Measurements from ENCODE around the gene VDAC2.

VDAC2 gene

GRCh38 chr10:75223507-75223906 is 12.9 kb downstream of the VDAC2 start:
- TF ChIP-seq CREB5 (CRISPR knock-in tag; IDR thresholded peaks at IDR 0.05; ENCODE audit: low read depth), result no peak
- no peak for TF ChIP-seq ZNF8 (CRISPR knock-in tag; IDR thresholded peaks at IDR 0.05)
- no peak for TF ChIP-seq BACH2 (CRISPR knock-in tag; IDR thresholded peaks at IDR 0.05; ENCODE audit: borderline replicate concordance)
- TF ChIP-seq ZFP3 (CRISPR knock-in tag; IDR thresholded peaks at IDR 0.05), result no peak
- no peak for TF ChIP-seq CSDC2 (CRISPR knock-in tag; IDR thresholded peaks at IDR 0.05)
- no peak for TF ChIP-seq GLIS3 (CRISPR knock-in tag; IDR thresholded peaks at IDR 0.05)
- TF ChIP-seq ZC3H10 (CRISPR knock-in tag; IDR thresholded peaks at IDR 0.05), result no peak
- no peak for TF ChIP-seq POU6F1 (CRISPR knock-in tag; IDR thresholded peaks at IDR 0.05; ENCODE audit: borderline replicate concordance, low read depth)
- no peak for TF ChIP-seq ZNF565 (CRISPR knock-in tag; conservative IDR thresholded peaks at IDR 0.05; ENCODE audit: low read depth)

GRCh38 chr10:75226095-75226494 is 15.5 kb downstream of the VDAC2 start:
- TF ChIP-seq GLIS3 (CRISPR knock-in tag; IDR thresholded peaks at IDR 0.05), result no peak
- no peak for TF ChIP-seq TCF4 (CRISPR knock-in tag; IDR thresholded peaks at IDR 0.05; ENCODE audit: borderline replicate concordance)
- no peak for TF ChIP-seq BACH2 (CRISPR knock-in tag; IDR thresholded peaks at IDR 0.05; ENCODE audit: borderline replicate concordance)
- TF ChIP-seq POU6F1 (CRISPR knock-in tag; IDR thresholded peaks at IDR 0.05; ENCODE audit: borderline replicate concordance, low read depth), result no peak
- no peak for TF ChIP-seq ZNF565 (CRISPR knock-in tag; conservative IDR thresholded peaks at IDR 0.05; ENCODE audit: low read depth)
- TF ChIP-seq SNAI2 (CRISPR knock-in tag; IDR thresholded peaks at IDR 0.05), result no peak
- TF ChIP-seq TSHZ2 (CRISPR knock-in tag; IDR thresholded peaks at IDR 0.05), result no peak
- no peak for TF ChIP-seq ZFP3 (CRISPR knock-in tag; IDR thresholded peaks at IDR 0.05)
- ATAC-seq, result no peak

More at GRCh38 chr10:75223507-75223906, 12.9 kb downstream of the VDAC2 start:
- no peak for ATAC-seq

- TF ChIP-seq TSHZ2 (CRISPR knock-in tag; IDR thresholded peaks at IDR 0.05) (no peak), RARB (CRISPR knock-in tag; IDR thresholded peaks at IDR 0.05) (no peak), PATZ1 (CRISPR knock-in tag; IDR thresholded peaks at IDR 0.05; ENCODE audit: borderline replicate concordance) (no peak), POU6F1 (CRISPR knock-in tag; IDR thresholded peaks at IDR 0.05; ENCODE audit: borderline replicate concordance, low read depth) (no peak), TCF4 (CRISPR knock-in tag; IDR thresholded peaks at IDR 0.05; ENCODE audit: borderline replicate concordance) (no peak), ZFP30 (CRISPR knock-in tag; IDR thresholded peaks at IDR 0.05) (no peak), ISL1 (CRISPR knock-in tag; IDR thresholded peaks at IDR 0.05) (no peak), CSRNP3 (CRISPR knock-in tag; IDR thresholded peaks at IDR 0.05) (no peak), ZNF70 (CRISPR knock-in tag; IDR thresholded peaks at IDR 0.05) (no peak), PPARA (CRISPR knock-in tag; IDR thresholded peaks at IDR 0.05; ENCODE audit: borderline replicate concordance) (no peak), SNAI2 (CRISPR knock-in tag; IDR thresholded peaks at IDR 0.05) (no peak), OSR1 (CRISPR knock-in tag; IDR thresholded peaks at IDR 0.05) (no peak)
- no peak for ATAC-seq
These were observed 16.1 kb downstream of the VDAC2 start for GRCh38 chr10:75226656-75227055.
